Colon (tissue), 2 donors: Measurements from ENCODE around the gene FOXF1.

Experiments
- FAIRE-seq: peaks from 2 replicates; lab custom pipeline; 2012; peaks lifted over from hg19 to GRCh38; lab: Jason Lieb, UNC
- donor health status: control.
- donor health status: control.

FOXF1 gene

GRCh38 chr16:86517652-86518258 is 7.4 kb downstream of the FOXF1 start:
- no peak for FAIRE-seq

- FAIRE-seq = no peak
Observed at GRCh38 chr16:86519007-86519648, 8.8 kb downstream of the FOXF1 start.

- FAIRE-seq = no peak
Observed at GRCh38 chr16:86519649-86520316, 9.5 kb downstream of the FOXF1 start.

- FAIRE-seq = no peak
Observed at GRCh38 chr16:86520317-86521210, 10.2 kb downstream of the FOXF1 start.

GRCh38 chr16:86521236-86522197 is 11.2 kb downstream of the FOXF1 start:
- no peak for FAIRE-seq

GRCh38 chr16:86522634-86523033 is 12.3 kb downstream of the FOXF1 start:
- FAIRE-seq = no peak

GRCh38 chr16:86523166-86523740 is 12.9 kb downstream of the FOXF1 start:
- no peak for FAIRE-seq

GRCh38 chr16:86524029-86524428 is 13.7 kb downstream of the FOXF1 start:
- no peak for FAIRE-seq

GRCh38 chr16:86525696-86526095 is 15.4 kb downstream of the FOXF1 start:
- no peak for FAIRE-seq

- FAIRE-seq = no peak
Observed at GRCh38 chr16:86527366-86527765, 17.0 kb downstream of the FOXF1 start.

- no peak for FAIRE-seq
Observed at GRCh38 chr16:86528061-86528929, 18.0 kb downstream of the FOXF1 start.

GRCh38 chr16:86529160-86529559 is 18.8 kb downstream of the FOXF1 start:
- no peak for FAIRE-seq

- no peak for FAIRE-seq
Observed at GRCh38 chr16:86530251-86531190, 20.2 kb downstream of the FOXF1 start.

GRCh38 chr16:86531191-86531545 is 20.8 kb downstream of the FOXF1 start:
- FAIRE-seq = no peak

GRCh38 chr16:86531641-86532525 is 21.6 kb downstream of the FOXF1 start:
- FAIRE-seq = no peak

GRCh38 chr16:86532526-86532815 is 22.1 kb downstream of the FOXF1 start:
- no peak for FAIRE-seq

- FAIRE-seq = no peak
Observed at GRCh38 chr16:86533076-86533475, 22.7 kb downstream of the FOXF1 start.

- no peak for FAIRE-seq
Observed at GRCh38 chr16:86533767-86534351, 23.5 kb downstream of the FOXF1 start.
